H1 (cell line): Measurements from ENCODE around the gene BICD1. TPM values are rescaled to one million over a fixed set of nuclear protein-coding genes. Genes with fewer than 3 reads are reported as not detected.

Experiments used
- CTCF ChIA-PET: fragments of 300-600 bp; sonication (Branson Sonifier 250); formaldehyde crosslinking; loops from one replicate; lab custom pipeline; 2021; ENCODE audit not compliant: partially characterized antibody; lab: Charles Lee
- POLR2A ChIA-PET: fragments of 300-600 bp; sonication (Branson Sonifier 250); formaldehyde crosslinking; loops from one replicate; lab custom pipeline; 2021; ENCODE audit warnings: inconsistent platforms; ENCODE audit not compliant: partially characterized antibody; lab: Charles Lee
- DNase-seq, 2 experiments: peaks; one replicate each; pipeline versions ENCODE4 v3.0.0 to v3.0.0-alpha.2; 2010 to 2022; ENCODE audit warnings: low spot score in 2 of 2, low read depth in 1 of 2, mixed read lengths in 1 of 2
- FAIRE-seq: peaks from 2 replicates; lab custom pipeline; 2011; peaks lifted over from hg19 to GRCh38; lab: Jason Lieb, UNC
- H2AFZ ChIP-seq: 2 replicates; pipeline ENCODE4 v1.8.1; 2012; ENCODE audit warnings: low read length, inconsistent platforms
- H2AK5ac ChIP-seq: 2 replicates; pipeline ENCODE4 v1.6.1; 2013; ENCODE audit warnings: low read depth, low read length
- H2BK120ac ChIP-seq: replicated peaks from 2 replicates; pipeline ENCODE3; 2013; ENCODE audit warnings: low read depth, low read length, inconsistent platforms
- H2BK12ac ChIP-seq: 2 replicates; pipeline ENCODE4 v1.6.1; 2013; ENCODE audit warnings: low read depth, low read length
- H2BK15ac ChIP-seq: 2 replicates; pipeline ENCODE4 v1.6.1; 2013; ENCODE audit warnings: low read length
- H2BK20ac ChIP-seq: 2 replicates; pipeline ENCODE4 v1.6.1; 2013; ENCODE audit warnings: low read length
- H2BK5ac ChIP-seq: 2 replicates; pipeline ENCODE4 v1.6.1; 2013; ENCODE audit warnings: low read depth, low read length
- H3K14ac ChIP-seq: 2 replicates; pipeline ENCODE4 v1.6.1; 2013; ENCODE audit warnings: inconsistent platforms; ENCODE audit not compliant: insufficient read length
- H3K18ac ChIP-seq: 2 replicates; pipeline ENCODE4 v1.6.1; 2013; ENCODE audit warnings: low read length; ENCODE audit errors: extremely low read depth
- H3K23ac ChIP-seq: 2 replicates; pipeline ENCODE4 v1.6.1; 2013; ENCODE audit warnings: inconsistent platforms; ENCODE audit not compliant: insufficient read length
- H3K23me2 ChIP-seq: 2 replicates; pipeline ENCODE4 v1.6.1; 2013; ENCODE audit warnings: low read depth, low read length
- H3K27ac ChIP-seq: 2 replicates; pipeline ENCODE4 v1.6.1; 2011; ENCODE audit warnings: low read depth, low read length, inconsistent platforms
- H3K27me3 ChIP-seq, 4 experiments: replicated peaks in 1 of 4; 1 replicate in 1 of 4; 2 replicates in 3 of 4; pipeline versions ENCODE4 v1.6.1 to v1.8.1; 2011 to 2013; ENCODE audit warnings: low read length in 3 of 4, mild to moderate bottlenecking in 3 of 4, inconsistent platforms in 2 of 4, mixed read lengths in 2 of 4, moderate library complexity in 1 of 4; ENCODE audit not compliant: control insufficient read depth in 3 of 4, insufficient read depth in 3 of 4; ENCODE audit errors: extremely low read depth in 1 of 4
- H3K36me3 ChIP-seq, 4 experiments: 2 replicates each; pipeline versions ENCODE4 v1.6.1 to v1.8.1; 2011 to 2013; ENCODE audit warnings: mild to moderate bottlenecking in 4 of 4, low read length in 3 of 4, moderate library complexity in 2 of 4, control low read depth in 1 of 4, inconsistent platforms in 1 of 4; ENCODE audit not compliant: insufficient read depth in 4 of 4, control insufficient read depth in 2 of 4
- H3K4ac ChIP-seq: replicated peaks from 2 replicates; pipeline ENCODE3; 2013; ENCODE audit warnings: low read length, low read depth, mixed read lengths, inconsistent platforms; ENCODE audit not compliant: insufficient read length
- H3K4me1 ChIP-seq, 4 experiments: replicated peaks in 1 of 4; 1 replicate in 1 of 4; 2 replicates in 3 of 4; pipeline versions ENCODE4 v1.6.1 to v1.8.1; 2011 to 2013; ENCODE audit warnings: low read length in 3 of 4, inconsistent platforms in 2 of 4, mixed read lengths in 1 of 4; ENCODE audit not compliant: insufficient read depth in 4 of 4, control insufficient read depth in 3 of 4
- H3K4me2 ChIP-seq, 2 experiments: 2 replicates each; pipeline versions ENCODE4 v1.6.1 to v1.8.1; 2011 to 2013; ENCODE audit warnings: low read depth in 2 of 2, low read length in 2 of 2, control low read depth in 1 of 2, inconsistent platforms in 1 of 2, mild to moderate bottlenecking in 1 of 2; ENCODE audit not compliant: insufficient read depth in 1 of 2
- H3K4me3 ChIP-seq, 4 experiments: fragments of 200-600, 300-600 bp in 1 of 4; sonication (generic), shearing (Covaris generic), sonication (Bioruptor Twin) in 1 of 4; 2 replicates each; pipeline versions ENCODE4 v1.5.1 to v1.8.1; 2011 to 2016; ENCODE audit warnings: low read length in 4 of 4, low read depth in 3 of 4, control low read depth in 2 of 4, inconsistent platforms in 2 of 4, mild to moderate bottlenecking in 2 of 4, mixed read lengths in 1 of 4, moderate library complexity in 1 of 4; ENCODE audit not compliant: insufficient read depth in 2 of 4; ENCODE audit errors: extremely low read depth in 1 of 4
- H3K56ac ChIP-seq: replicated peaks from 2 replicates; pipeline ENCODE3; 2013; ENCODE audit warnings: low read depth, mild to moderate bottlenecking, mixed read lengths, low read length, inconsistent platforms; ENCODE audit not compliant: insufficient read length
- H3K79me1 ChIP-seq: 2 replicates; pipeline ENCODE4 v1.6.1; 2013; ENCODE audit warnings: low read depth, low read length, control low read depth
- H3K79me2 ChIP-seq, 2 experiments: 2 replicates each; pipeline versions ENCODE4 v1.6.1 to v1.8.1; 2012 to 2013; ENCODE audit warnings: low read length in 2 of 2, mild to moderate bottlenecking in 2 of 2, inconsistent platforms in 1 of 2; ENCODE audit not compliant: insufficient read depth in 2 of 2, control insufficient read depth in 1 of 2
- H3K9ac ChIP-seq, 4 experiments: replicated peaks in 1 of 4; 1 replicate in 1 of 4; 2 replicates in 3 of 4; pipeline versions ENCODE4 v1.6.1 to v1.8.1; 2011 to 2013; ENCODE audit warnings: low read depth in 3 of 4, low read length in 3 of 4, control low read depth in 2 of 4, mild to moderate bottlenecking in 2 of 4, moderate library complexity in 2 of 4, inconsistent platforms in 1 of 4; ENCODE audit errors: extremely low read depth in 1 of 4
- H3K9me3 ChIP-seq, 2 experiments: 2 replicates each; pipeline versions ENCODE4 v1.6.1 to v1.8.1; 2012 to 2013; ENCODE audit warnings: mild to moderate bottlenecking in 2 of 2, moderate library complexity in 2 of 2, control low read depth in 1 of 2, inconsistent platforms in 1 of 2, low read depth in 1 of 2, low read length in 1 of 2, mixed read lengths in 1 of 2; ENCODE audit not compliant: insufficient read depth in 2 of 2
- H4K20me1 ChIP-seq, 2 experiments: replicated peaks in 1 of 2; 2 replicates each; pipeline versions ENCODE3 to v1.8.1; 2011 to 2013; ENCODE audit warnings: inconsistent platforms in 2 of 2, low read length in 2 of 2, mild to moderate bottlenecking in 1 of 2; ENCODE audit not compliant: insufficient read depth in 2 of 2, control insufficient read depth in 1 of 2
- H4K5ac ChIP-seq: 2 replicates; pipeline ENCODE4 v1.6.1; 2013; ENCODE audit warnings: low read length, low read depth, mixed read lengths, inconsistent platforms; ENCODE audit not compliant: insufficient read length
- H4K8ac ChIP-seq: 2 replicates; pipeline ENCODE4 v1.8.0; 2013; ENCODE audit warnings: mild to moderate bottlenecking, moderate library complexity, low read length, inconsistent platforms; ENCODE audit not compliant: insufficient read depth; ENCODE audit errors: extremely low read depth
- H4K91ac ChIP-seq: replicated peaks from 2 replicates; pipeline ENCODE3; 2013; ENCODE audit warnings: low read length, mixed read lengths, inconsistent platforms; ENCODE audit not compliant: insufficient read length
- ATF3 ChIP-seq: IDR thresholded peaks from 2 replicates; pipeline ENCODE4 v1.6.1; 2011; ENCODE audit warnings: low read depth, mild to moderate bottlenecking, low read length; ENCODE audit not compliant: insufficient read depth
- BRCA1 ChIP-seq: IDR thresholded peaks from 2 replicates; pipeline ENCODE4 v1.6.1; 2012; ENCODE audit warnings: low read depth, low read length, improper control_type of control experiment
- CBX8 ChIP-seq: fragments of 300-800, 300-1000 bp; sonication (generic); IDR thresholded peaks from 2 replicates; pipeline ENCODE4 v1.7.1; 2016; ENCODE audit warnings: low read depth, low read length, borderline replicate concordance
- CEBPB ChIP-seq: IDR thresholded peaks from 2 replicates; pipeline ENCODE4 v1.6.1; 2012; ENCODE audit warnings: low read depth, low read length
- CHD1 ChIP-seq: IDR thresholded peaks from 2 replicates; pipeline ENCODE4 v1.6.1; 2012; ENCODE audit warnings: low read depth, low read length, improper control_type of control experiment
- HDAC6 ChIP-seq: IDR thresholded peaks from one replicate; pipeline ENCODE4 v1.7.1; 2012; ENCODE audit warnings: low read depth, mild to moderate bottlenecking, inconsistent platforms, low read length, moderate library complexity
- JUN ChIP-seq: IDR thresholded peaks from 2 replicates; pipeline ENCODE4 v1.6.1; 2011; ENCODE audit warnings: low read depth, mild to moderate bottlenecking, improper control_type of control experiment, low read length
- KDM1A ChIP-seq: fragments of 200-600, 300-600 bp; sonication (generic); IDR thresholded peaks from 2 replicates; pipeline ENCODE4 v1.7.1; 2016; ENCODE audit warnings: mild to moderate bottlenecking, low read length, borderline replicate concordance
- KDM5A ChIP-seq: fragments of 200-600 bp; IDR thresholded peaks from 2 replicates; pipeline ENCODE4 v1.7.1; 2012; ENCODE audit warnings: mild to moderate bottlenecking, low read length, inconsistent platforms, mixed read lengths
- POU5F1 ChIP-seq: IDR thresholded peaks from 2 replicates; pipeline ENCODE4 v1.6.1; 2011; ENCODE audit warnings: low read depth, mild to moderate bottlenecking, low read length, moderate library complexity
- RBBP5 ChIP-seq: IDR thresholded peaks from 2 replicates; pipeline ENCODE4 v1.7.1; 2012; ENCODE audit warnings: low read depth, mild to moderate bottlenecking, inconsistent platforms, low read length, moderate library complexity, borderline replicate concordance
- RNF2 ChIP-seq: fragments of 200-900, 300-1000 bp; sonication (generic); IDR thresholded peaks from 2 replicates; pipeline ENCODE4 v1.7.1; 2016; ENCODE audit warnings: borderline replicate concordance, low read depth, mild to moderate bottlenecking, antibody characterized with exemption, low read length; ENCODE audit not compliant: poor library complexity, severe bottlenecking; ENCODE audit errors: missing control alignments
- SP1 ChIP-seq: IDR thresholded peaks from 2 replicates; pipeline ENCODE4 v1.6.1; 2011; ENCODE audit warnings: low read depth, low read length
- SP4 ChIP-seq: IDR thresholded peaks from 2 replicates; pipeline ENCODE4 v1.6.1; 2012; ENCODE audit warnings: low read length, inconsistent platforms
- TAF1 ChIP-seq: IDR thresholded peaks from 2 replicates; pipeline ENCODE4 v1.6.1; 2011; ENCODE audit warnings: mild to moderate bottlenecking, low read depth, low read length
- WGBS, 2 experiments: shearing (Covaris generic) in 1 of 2; methylation state at CpG; one replicate each; pipeline versions ENCODE4 v1.1.6 to v1.1.7; 2013 to 2015; ENCODE audit warnings: low lambda C conversion rate in 2 of 2, mixed read lengths in 2 of 2, inconsistent platforms in 1 of 2, low coverage in 1 of 2, missing lambda C conversion rate in 1 of 2; ENCODE audit not compliant: insufficient replicate concordance in 2 of 2, insufficient coverage in 1 of 2, insufficient read length in 1 of 2; ENCODE audit errors: extremely low coverage in 1 of 2, missing lambda C conversion rate in 1 of 2; 5-methylcytosine and 5-hydroxymethylcytosine counted together
- polyA plus RNA-seq, 7 experiments: library from polyadenylated mRNA; depleted of rRNA in 3 of 7; stranded (reverse) in 5 of 7; unstranded in 2 of 7; fragments of >200 nt in 5 of 7; fragments of 200-250 nt in 2 of 7; gene quantifications; 1 replicate in 5 of 7; 2 replicates in 1 of 7; 4 replicates in 1 of 7; pipeline versions ENCODE4 v1.2.1 to v1.2.3, GENCODE V29; 2011 to 2013; ENCODE audit warnings: missing spikeins in 2 of 7, mixed read lengths in 2 of 7
- total RNA-seq: library from RNA; stranded (reverse); fragmentation: NEBNext Ultra II Directional; extraction: Animal tissue kit (Norgen Biotek cat#: 25700); gene quantifications from 2 replicates; pipeline ENCODE4 v1.2.1, GENCODE V29; 2021

BICD1 gene
- total and polyA plus RNA-seq, 2 of the 8 experiments (the other 6 are each of a cell fraction or from before 2014, with no cell fraction given): 34.1 to 58.4 TPM

- Histone ChIP-seq H3K27me3 (no peaks in the 10 kb centered on the region), H2BK15ac (no peak overlapping the region), H3K79me2 (peaks cover 0 to 8% of the 10 kb centered on the region in 2 experiments; a peak in 2 of 4 replicates), H2BK20ac (no peak overlapping the region), H3K4ac (no peak overlapping the region), H2BK120ac (no peak overlapping the region), H3K79me1 (no peaks in the 10 kb centered on the region; the same call in 1 of the 2 replicates), H3K4me2 (no peak overlapping the region), H4K5ac (no peak overlapping the region), H3K56ac (no peak overlapping the region), H3K23ac (no peak overlapping the region), H2AFZ (no peak overlapping the region), H3K4me1 (peaks cover 0 to 3% (median 0%) of the 10 kb centered on the region in 4 experiments; a peak in 1 of 7 replicates), H4K8ac (no peak overlapping the region), H2BK12ac (no peak overlapping the region), H4K20me1 (no peaks in the 10 kb centered on the region), H3K9ac (no peak overlapping the region; a peak in 1 of 7 replicates), H3K23me2 (no peaks in the 10 kb centered on the region), H3K36me3 (peaks cover 0 to 2% (median under 1%) of the 10 kb centered on the region in 4 experiments; a peak in 3 of 8 replicates), H2BK5ac (no peak overlapping the region), H3K9me3 (no peaks in the 10 kb centered on the region), H3K18ac (no peak overlapping the region), H3K14ac (no peak overlapping the region), H4K91ac (no peak overlapping the region), H2AK5ac (no peak overlapping the region), H3K27ac (no peak overlapping the region), H3K4me3 (no peak overlapping the region)
- ChIA-PET CTCF (interaction anchor here (1.7 to 2.4 kb wide), 2 partner anchors 10 to 16 kb away, joined by 3 to 8 read pairs; no protein-coding TSS in a partner anchor), POLR2A (no interaction called here)
- FAIRE-seq (no peak), DNase-seq (no peak)
- 79% methylated on average over 7 of the region's 7 CpGs; no CpG with 5 or more reads in 1 of the 2 experiments for WGBS, 2 experiments
- TF ChIP-seq SP1 (no peak), CHD1 (no peak), ATF3 (no peak), TAF1 (no peak), RBBP5 (no peak), KDM1A (no peak), RNF2 (no peak), KDM5A (no peak), CBX8 (no peak), HDAC6 (no peak), CEBPB (no peak), BRCA1 (no peak), JUN (no peak), SP4 (no peak), POU5F1 (no peak)
Measured at GRCh38 chr12:32322354-32322753, 215.7 kb downstream of the BICD1 start.
